ENCODE results near the gene ZKSCAN7.
"Not testable (repeated sequence)": the region's sequence is repeated elsewhere in the genome, so short reads cannot be mapped to it uniquely, and the experiment has no call there.

The ZKSCAN7 gene

GRCh38 chr3:44554626-44555592 is at the start of gene ZKSCAN7:
Gene ZKSCAN7 (plus strand): TSS chr3:44555193. CDS start chr3:44557048, 1,855 bp downstream.
- peaks cover 30% of the 10 kb centered on the region for H3K36me3 Mint-ChIP-seq
- no peaks in the 10 kb centered on the region for H3K9me3 Mint-ChIP-seq
- peak within 1 kb of the TSS; percentile 90 for H3K4me3 Mint-ChIP-seq
- H3K27me3 Mint-ChIP-seq: no peaks in the 10 kb centered on the region
- peak; percentile 87 for ATAC-seq
- peaks cover 21% of the 10 kb centered on the region for H3K4me1 Mint-ChIP-seq
- H3K27ac Mint-ChIP-seq: peak within 1 kb of the TSS; percentile 84

DNA sequence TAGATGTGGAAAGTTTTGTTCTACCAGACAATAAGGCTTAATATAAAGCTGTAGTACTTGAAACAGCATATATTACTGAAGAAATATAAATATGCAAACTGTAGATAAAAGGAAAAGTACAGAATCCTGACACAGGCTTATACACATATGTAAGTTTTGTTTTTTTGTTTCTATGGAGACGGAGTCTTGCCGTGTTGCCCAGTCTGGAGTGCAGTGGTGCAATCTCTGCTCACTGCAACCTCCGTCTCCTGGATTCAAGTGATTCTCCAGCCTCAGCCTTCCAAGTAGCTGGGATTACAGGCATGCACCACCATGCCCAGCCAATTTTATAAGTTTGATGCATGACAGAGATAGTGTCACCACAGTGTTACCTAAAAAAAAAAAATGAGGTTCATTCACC is 48.4 kb upstream of the ZKSCAN7 start:
- no peak for ATAC-seq
- H3K36me3 Mint-ChIP-seq: peaks cover 43% of the 10 kb centered on the region

GRCh38 chr3:44506961-44507360 is 48.0 kb upstream of the ZKSCAN7 start:
- no peak overlapping the region for H3K27ac Mint-ChIP-seq
- ATAC-seq: no peak
- H3K36me3 Mint-ChIP-seq: peaks cover 39% of the 10 kb centered on the region
- peaks cover 11% of the 10 kb centered on the region for H3K9me3 Mint-ChIP-seq
- no peaks in the 10 kb centered on the region for H3K27me3 Mint-ChIP-seq
- H3K4me1 Mint-ChIP-seq: peaks cover 40% of the 10 kb centered on the region
- H3K4me3 Mint-ChIP-seq: no peak overlapping the region

More for the DNA sequence above, 48.4 kb upstream of the ZKSCAN7 start:
- H3K9me3 Mint-ChIP-seq: peaks cover 15% of the 10 kb centered on the region
- H3K27me3 Mint-ChIP-seq: no peaks in the 10 kb centered on the region
- H3K4me3 Mint-ChIP-seq: no peak overlapping the region
- H3K27ac Mint-ChIP-seq: no peak overlapping the region
- H3K4me1 Mint-ChIP-seq: peaks cover 36% of the 10 kb centered on the region

DNA sequence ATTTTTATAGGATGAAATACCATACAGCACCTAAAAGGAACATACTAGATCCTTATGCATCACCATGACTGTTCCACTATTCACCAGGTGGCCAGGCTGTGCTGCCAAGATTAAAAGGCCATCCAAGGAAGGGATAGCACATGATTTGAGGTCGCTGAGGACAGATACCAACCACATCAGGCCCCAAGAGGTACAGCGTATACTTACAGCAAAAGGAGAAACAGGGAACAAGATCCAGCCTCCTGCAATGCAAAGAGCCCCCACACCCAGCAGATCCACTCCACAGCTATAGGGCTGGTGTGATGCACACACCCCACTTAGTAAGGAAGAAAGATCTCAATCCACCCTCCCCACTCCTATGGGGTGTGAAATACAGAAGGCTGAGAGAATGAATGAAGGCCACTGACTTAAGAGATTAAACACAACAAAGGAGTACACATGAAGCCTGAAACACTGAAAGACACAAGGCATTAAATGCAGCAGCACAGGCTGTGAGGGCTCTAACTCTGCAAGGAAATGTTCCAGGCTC is 45.5 kb upstream of the ZKSCAN7 start:
- Mint-ChIP-seq H3K9me3 (peaks cover 4% of the 10 kb centered on the region), H3K27me3 (no peaks in the 10 kb centered on the region), H3K4me1 (peaks cover 40% of the 10 kb centered on the region), H3K36me3 (peaks cover 22% of the 10 kb centered on the region), H3K27ac (peak overlapping the region; percentile 97), H3K4me3 (peak overlapping the region; percentile 84)
- ATAC-seq: no peak

GRCh38 chr3:44510000-44510368 is 45.0 kb upstream of the ZKSCAN7 start:
- ATAC-seq: peak; percentile 50
- Mint-ChIP-seq H3K4me3 (peak overlapping the region; percentile 84), H3K36me3 (peaks cover 22% of the 10 kb centered on the region), H3K9me3 (peaks cover 4% of the 10 kb centered on the region), H3K27ac (peak overlapping the region; percentile 97), H3K27me3 (no peaks in the 10 kb centered on the region), H3K4me1 (peaks cover 40% of the 10 kb centered on the region)

- H3K4me1 Mint-ChIP-seq: peaks cover 33% of the 10 kb centered on the region
- H3K27me3 Mint-ChIP-seq: no peaks in the 10 kb centered on the region
- peaks cover 9% of the 10 kb centered on the region for H3K36me3 Mint-ChIP-seq
- no peaks in the 10 kb centered on the region for H3K9me3 Mint-ChIP-seq
- H3K27ac Mint-ChIP-seq: peak overlapping the region; percentile 97
- H3K4me3 Mint-ChIP-seq: peak overlapping the region; percentile 84
- no peak for ATAC-seq
These were observed 43.8 kb upstream of the ZKSCAN7 start for GRCh38 chr3:44511238-44511566.

DNA sequence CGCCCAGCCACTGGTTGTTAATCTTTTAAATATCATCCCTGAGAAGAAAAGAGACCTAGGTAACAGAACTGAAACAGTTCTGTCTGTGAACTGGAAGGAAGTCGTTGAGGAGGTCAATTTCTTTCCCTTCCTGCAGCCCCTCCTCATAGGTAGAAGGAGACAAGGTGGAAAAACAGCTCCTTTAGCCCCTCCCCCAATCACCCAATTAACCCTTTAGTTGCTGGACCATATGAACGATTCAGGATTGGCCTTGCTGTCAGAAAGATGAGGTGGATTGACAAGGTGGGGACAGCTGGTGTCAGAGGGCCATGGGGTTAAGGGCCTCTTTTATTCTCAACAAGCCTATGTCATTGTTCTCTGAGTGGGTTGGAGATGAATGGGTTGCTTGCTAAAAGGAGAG is 41.5 kb upstream of the ZKSCAN7 start:
- H3K27ac Mint-ChIP-seq: no peak overlapping the region
- H3K4me1 Mint-ChIP-seq: peaks cover 25% of the 10 kb centered on the region
- no peak overlapping the region for H3K4me3 Mint-ChIP-seq
- H3K27me3 Mint-ChIP-seq: no peaks in the 10 kb centered on the region
- ATAC-seq: no peak
- H3K9me3 Mint-ChIP-seq: no peaks in the 10 kb centered on the region
- H3K36me3 Mint-ChIP-seq: no peaks in the 10 kb centered on the region

GRCh38 chr3:44516230-44516629 is 38.8 kb upstream of the ZKSCAN7 start:
- H3K4me1 Mint-ChIP-seq: peaks cover 21% of the 10 kb centered on the region
- no peaks in the 10 kb centered on the region for H3K36me3 Mint-ChIP-seq
- no peaks in the 10 kb centered on the region for H3K9me3 Mint-ChIP-seq
- no peaks in the 10 kb centered on the region for H3K27me3 Mint-ChIP-seq
- no peak overlapping the region for H3K27ac Mint-ChIP-seq
- H3K4me3 Mint-ChIP-seq: no peak overlapping the region
- no peak for ATAC-seq

DNA sequence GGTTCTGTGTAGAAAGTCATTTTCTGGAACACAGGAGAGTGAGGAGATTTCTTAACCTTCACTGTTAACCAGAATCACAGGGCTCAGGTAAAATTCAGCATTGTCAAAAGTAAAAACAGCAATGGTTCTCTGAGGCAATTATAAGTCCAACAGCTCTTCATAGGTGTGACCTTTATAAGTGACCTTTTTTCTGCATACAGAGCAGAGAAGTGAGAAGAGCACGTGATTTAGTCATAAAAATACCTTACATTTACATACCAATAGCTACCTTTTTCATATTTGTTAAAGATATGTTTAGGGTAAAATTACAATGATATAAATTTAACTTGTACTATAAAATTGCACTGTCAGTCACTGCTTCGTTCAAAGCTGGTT is 36.2 kb upstream of the ZKSCAN7 start:
- Mint-ChIP-seq H3K4me3 (no peak overlapping the region), H3K27me3 (peaks cover 14% of the 10 kb centered on the region), H3K4me1 (peaks cover 15% of the 10 kb centered on the region), H3K36me3 (no peaks in the 10 kb centered on the region), H3K27ac (peak overlapping the region; percentile 61), H3K9me3 (no peaks in the 10 kb centered on the region)
- ATAC-seq: peak; percentile 46

DNA sequence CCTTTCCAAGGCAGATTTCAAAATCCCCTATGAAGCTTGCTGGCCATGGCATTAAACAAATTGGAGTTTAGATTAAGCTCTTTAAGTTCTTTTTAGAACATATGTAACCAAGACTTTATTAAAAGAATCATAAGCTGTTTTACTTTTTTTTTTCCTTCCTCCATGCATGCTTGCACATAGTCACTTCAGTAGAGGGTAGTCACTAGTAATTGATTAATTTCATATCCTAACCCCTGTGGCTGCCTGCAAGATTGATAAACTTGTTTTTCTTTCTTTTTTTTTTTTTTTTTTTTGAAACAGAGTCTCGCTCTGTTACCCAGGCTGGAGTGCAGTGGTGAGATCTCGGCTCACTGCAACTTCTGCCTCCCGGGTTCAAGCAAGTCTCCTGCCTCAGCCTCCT is 33.3 kb upstream of the ZKSCAN7 start:
- H3K36me3 Mint-ChIP-seq: no peaks in the 10 kb centered on the region
- ATAC-seq: no peak
- H3K27ac Mint-ChIP-seq: no peak overlapping the region
- peaks cover 15% of the 10 kb centered on the region for H3K4me1 Mint-ChIP-seq
- H3K4me3 Mint-ChIP-seq: no peak overlapping the region
- H3K27me3 Mint-ChIP-seq: peaks cover 32% of the 10 kb centered on the region
- no peaks in the 10 kb centered on the region for H3K9me3 Mint-ChIP-seq

DNA sequence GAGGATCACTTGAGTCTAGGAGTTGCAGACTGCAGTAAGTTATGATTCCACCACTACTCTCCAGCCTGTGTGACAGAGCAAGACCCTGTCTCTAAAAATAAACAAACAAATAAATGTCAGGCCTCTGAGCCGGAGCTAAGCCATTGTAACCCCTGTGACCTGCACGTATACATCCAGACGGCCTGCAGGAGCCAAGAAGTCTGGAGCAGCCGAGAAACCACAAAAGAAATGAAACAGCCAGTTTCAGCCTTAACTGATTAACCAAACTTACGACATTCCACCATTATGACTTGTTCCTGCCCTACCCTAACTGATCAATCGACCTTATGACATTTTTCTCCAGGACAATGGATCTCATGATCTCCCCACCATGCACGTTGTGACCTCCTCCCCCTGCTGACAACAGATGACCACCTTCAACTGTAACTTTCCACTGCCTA is 32.5 kb upstream of the ZKSCAN7 start:
- H3K27ac Mint-ChIP-seq: no peak overlapping the region
- H3K4me1 Mint-ChIP-seq: peaks cover 15% of the 10 kb centered on the region
- H3K9me3 Mint-ChIP-seq: no peaks in the 10 kb centered on the region
- no peak for ATAC-seq
- H3K4me3 Mint-ChIP-seq: no peak overlapping the region
- H3K27me3 Mint-ChIP-seq: peaks cover 32% of the 10 kb centered on the region
- no peaks in the 10 kb centered on the region for H3K36me3 Mint-ChIP-seq

DNA sequence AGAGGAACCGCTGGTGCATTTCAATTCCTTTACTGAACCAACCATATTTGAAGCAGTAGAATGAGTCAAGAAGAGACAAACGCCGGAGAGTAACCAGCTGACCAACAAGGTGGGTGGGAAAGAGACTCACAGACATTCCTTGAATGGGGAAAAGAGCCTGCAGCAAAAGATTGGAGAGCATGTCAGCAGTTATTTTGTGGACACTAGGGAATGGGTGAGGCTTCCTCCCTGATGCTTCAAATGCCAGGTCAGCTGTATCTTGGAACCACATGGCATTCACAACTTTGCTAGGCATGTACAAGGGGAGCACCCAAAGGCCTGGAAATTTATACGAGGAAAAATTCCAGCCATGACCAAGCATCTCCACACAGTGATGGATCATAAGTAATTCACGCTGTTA is 29.9 kb upstream of the ZKSCAN7 start:
- no peak overlapping the region for H3K4me3 Mint-ChIP-seq
- H3K27me3 Mint-ChIP-seq: peaks cover 46% of the 10 kb centered on the region
- no peaks in the 10 kb centered on the region for H3K9me3 Mint-ChIP-seq
- no peaks in the 10 kb centered on the region for H3K4me1 Mint-ChIP-seq
- no peak for ATAC-seq
- no peaks in the 10 kb centered on the region for H3K36me3 Mint-ChIP-seq
- no peak overlapping the region for H3K27ac Mint-ChIP-seq

GRCh38 chr3:44529927-44530326 is 25.1 kb upstream of the ZKSCAN7 start:
- no peak for ATAC-seq
- Mint-ChIP-seq H3K27me3 (peaks cover 27% of the 10 kb centered on the region), H3K27ac (no peak overlapping the region), H3K4me1 (no peaks in the 10 kb centered on the region), H3K4me3 (no peak overlapping the region), H3K36me3 (no peaks in the 10 kb centered on the region), H3K9me3 (no peaks in the 10 kb centered on the region)

DNA sequence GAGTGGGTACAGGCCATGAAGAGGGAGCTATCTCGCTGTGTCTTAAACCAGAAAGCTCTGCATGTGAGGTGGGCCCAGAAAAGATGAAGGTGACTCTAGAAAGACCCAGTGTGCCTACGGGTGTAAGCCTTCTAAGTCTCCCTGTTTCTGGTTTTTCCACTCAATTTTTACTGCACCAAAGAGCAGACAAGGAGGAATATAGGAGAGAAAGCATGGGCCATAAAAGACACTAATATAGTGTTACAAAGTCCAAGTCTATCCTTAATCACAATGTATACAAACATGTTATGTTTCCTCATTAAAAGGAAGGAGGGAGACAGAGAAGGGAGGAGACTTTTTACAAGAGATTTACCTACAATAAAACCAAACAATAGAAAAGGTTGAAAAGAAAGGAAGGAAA is 24.1 kb upstream of the ZKSCAN7 start:
- no peak for ATAC-seq
- H3K4me3 Mint-ChIP-seq: no peak overlapping the region
- peaks cover 31% of the 10 kb centered on the region for H3K27me3 Mint-ChIP-seq
- no peaks in the 10 kb centered on the region for H3K4me1 Mint-ChIP-seq
- no peaks in the 10 kb centered on the region for H3K36me3 Mint-ChIP-seq
- no peaks in the 10 kb centered on the region for H3K9me3 Mint-ChIP-seq
- H3K27ac Mint-ChIP-seq: no peak overlapping the region

DNA sequence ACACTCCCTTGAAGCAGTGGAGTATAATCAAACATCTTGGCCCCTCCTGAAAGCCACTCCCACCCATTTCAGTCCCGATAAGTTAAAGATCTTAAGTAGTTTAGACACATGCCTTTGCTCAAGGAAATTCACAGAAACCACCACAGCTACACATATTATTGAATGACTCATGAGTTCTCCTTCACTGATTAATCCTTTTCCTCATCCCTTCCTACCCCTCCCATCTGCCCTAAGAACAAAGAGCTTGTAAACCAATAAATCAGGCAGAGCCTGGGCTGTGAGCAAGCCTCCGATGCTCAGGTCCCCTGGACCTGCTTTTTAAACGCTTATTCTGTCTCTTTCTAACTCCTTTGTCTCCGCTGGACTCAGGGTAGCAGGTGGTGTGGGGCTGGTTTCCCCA is 20.3 kb upstream of the ZKSCAN7 start:
- not testable (repeated sequence) for H3K27ac Mint-ChIP-seq, H3K4me1 Mint-ChIP-seq, H3K36me3 Mint-ChIP-seq, ATAC-seq, H3K9me3 Mint-ChIP-seq, H3K4me3 Mint-ChIP-seq
- peaks cover 49% of the 10 kb centered on the region for H3K27me3 Mint-ChIP-seq

- no peaks in the 10 kb centered on the region for H3K9me3 Mint-ChIP-seq
- peaks cover 51% of the 10 kb centered on the region for H3K27me3 Mint-ChIP-seq
- H3K27ac Mint-ChIP-seq: no peak overlapping the region
- H3K36me3 Mint-ChIP-seq: no peaks in the 10 kb centered on the region
- H3K4me3 Mint-ChIP-seq: no peak overlapping the region
- no peaks in the 10 kb centered on the region for H3K4me1 Mint-ChIP-seq
- no peak for ATAC-seq
These were observed 19.6 kb upstream of the ZKSCAN7 start for GRCh38 chr3:44535364-44535763.

Data from stimulated activated memory B cell treated with anti-CD40 and anti-IgM and Interleukin-4, amounts not matched to agents 10 μg/mL and 1 μg/mL and 100 μg/mL, for 72 hours (primary cell).